GM18873 (cell line): Measurements from ENCODE around the gene SCGB1C2.
"Not testable (repeated sequence)": the region's sequence is repeated elsewhere in the genome, so short reads cannot be mapped to it uniquely, and the experiment has no call there.

Experiments
- ATAC-seq: cut with Tn5 transposase; IDR thresholded peaks from one replicate; pipeline ENCODE4 v1.9.1; 2021; ENCODE audit warnings: mild to moderate bottlenecking, moderate library complexity, moderate number of reproducible peaks; ENCODE audit not compliant: unreplicated experiment, low FRiP score

Gene SCGB1C2

GRCh38 chr17:137166-137807 lies at the start of gene SCGB1C2:
Gene SCGB1C2, plus strand, starts transcription at chr17:137569. Its CDS starts 22 bp downstream, at chr17:137591.
- ATAC-seq, result not testable (repeated sequence)

- ATAC-seq, result not testable (repeated sequence)
Measured at GRCh38 chr17:113111-113510, 24.3 kb upstream of the SCGB1C2 start.

- not testable (repeated sequence) for ATAC-seq
Measured at GRCh38 chr17:118339-118917, 18.9 kb upstream of the SCGB1C2 start.

- ATAC-seq, result not testable (repeated sequence)
Measured at GRCh38 chr17:133932-134331, 3.4 kb upstream of the SCGB1C2 start.

- ATAC-seq, result peak; percentile 86
Measured at GRCh38 chr17:134332-134785, 3.0 kb upstream of the SCGB1C2 start.

- not testable (repeated sequence) for ATAC-seq
Measured at GRCh38 chr17:135022-135421, 2.3 kb upstream of the SCGB1C2 start.

- ATAC-seq, result not testable (repeated sequence)
Measured at GRCh38 chr17:135895-136294, 1.5 kb upstream of the SCGB1C2 start.

- ATAC-seq, result not testable (repeated sequence)
Measured at GRCh38 chr17:136531-136930, 838 bp upstream of the SCGB1C2 start.

GRCh38 chr17:139401-140205 lies 2.2 kb downstream of the SCGB1C2 start:
- ATAC-seq, result not testable (repeated sequence)

- no peak for ATAC-seq
Measured at GRCh38 chr17:142102-142661, 4.8 kb downstream of the SCGB1C2 start.

GRCh38 chr17:142876-143784 lies 5.8 kb downstream of the SCGB1C2 start:
- ATAC-seq, result no peak

- ATAC-seq, result no peak
Measured at GRCh38 chr17:143785-144281, 6.5 kb downstream of the SCGB1C2 start.

- ATAC-seq, result no peak
Measured at GRCh38 chr17:144936-145670, 7.7 kb downstream of the SCGB1C2 start.

- no peak for ATAC-seq
Measured at GRCh38 chr17:145671-146541, 8.5 kb downstream of the SCGB1C2 start.

GRCh38 chr17:146546-146945 lies 9.2 kb downstream of the SCGB1C2 start:
- no peak for ATAC-seq

- ATAC-seq, result no peak
Measured at GRCh38 chr17:146983-147761, 9.8 kb downstream of the SCGB1C2 start.
